Aorta (tissue), 5 donors: ENCODE results near the gene CCDC81. TPM values are rescaled to one million over a fixed set of nuclear protein-coding genes. Genes with fewer than 3 reads are reported as not detected.
A peak's percentile ranks its signal among the peaks of the same experiment; 100 is the strongest.
"Not testable (repeated sequence)": the region's sequence is repeated elsewhere in the genome, so short reads cannot be mapped to it uniquely, and the experiment has no call there.

Experiments used
- ATAC-seq: fragments of 200-7000 bp; cut with Tn5 transposase; one replicate; pipeline ENCODE4 v1.9.1; 2022; ENCODE audit warnings: moderate library complexity; ENCODE audit not compliant: low FRiP score
- DNase-seq, 2 donors: peaks; one replicate each; pipeline ENCODE4 v3.0.0-alpha.2; 2020
- H3K27ac ChIP-seq, 2 donors: one replicate each; pipeline ENCODE4 v1.5.1; 2013; ENCODE audit warnings: low read length in 2 of 2, mild to moderate bottlenecking in 2 of 2, moderate library complexity in 2 of 2, control low read depth in 1 of 2, inconsistent platforms in 1 of 2, low read depth in 1 of 2
- H3K27me3 ChIP-seq, 2 donors: one replicate each; pipeline ENCODE4 v1.6.1; 2013; ENCODE audit warnings: control low read depth in 1 of 2, low read length in 1 of 2, mild to moderate bottlenecking in 1 of 2, moderate library complexity in 1 of 2; ENCODE audit not compliant: insufficient read depth in 2 of 2, control insufficient read depth in 1 of 2
- H3K36me3 ChIP-seq, 2 donors: one replicate each; pipeline ENCODE4 v1.6.1; 2013; ENCODE audit warnings: control low read depth in 1 of 2, low read length in 1 of 2, mild to moderate bottlenecking in 1 of 2; ENCODE audit not compliant: insufficient read depth in 2 of 2, control insufficient read depth in 1 of 2
- H3K4me1 ChIP-seq, 2 donors: one replicate each; pipeline ENCODE4 v1.6.1; 2013; ENCODE audit warnings: low read length in 2 of 2, control low read depth in 1 of 2, mild to moderate bottlenecking in 1 of 2, moderate library complexity in 1 of 2; ENCODE audit not compliant: insufficient read depth in 2 of 2, control insufficient read depth in 1 of 2
- H3K4me3 ChIP-seq, 2 donors: one replicate each; pipeline ENCODE4 v1.5.1; 2013; ENCODE audit warnings: low read length in 2 of 2, control low read depth in 1 of 2, mild to moderate bottlenecking in 1 of 2
- H3K9me3 ChIP-seq: one replicate; pipeline ENCODE4 v1.6.1; 2013; ENCODE audit warnings: mild to moderate bottlenecking, low read length; ENCODE audit not compliant: control insufficient read depth
- WGBS, 2 donors: extraction: QIAGEN DNeasy Blood & Tissue Kit; methylation state at CpG; one replicate each; pipeline ENCODE4 v1.1.7; 2013; 5-methylcytosine and 5-hydroxymethylcytosine counted together
- intact Hi-C, 2 donors: fragments of 100-400 bp; cut with DNase I; formaldehyde crosslinking; loops; one replicate each; pipeline versions ENCODE4 v1.14.2 to v1.15.0; 2022
- polyA plus RNA-seq, 2 donors: library from polyadenylated mRNA; stranded (reverse); fragments of 200-250 nt; gene quantifications; one replicate each; pipeline ENCODE4 v1.2.3, GENCODE V29; 2013
- total RNA-seq, 2 donors: library from RNA; stranded (reverse); fragmentation: NEBNext Ultra II Directional; extraction: Animal tissue kit (Norgen Biotek cat#: 25700); gene quantifications; one replicate each; pipeline ENCODE4 v1.2.1, GENCODE V29; 2021
- donor health status: healthy with polysubstance abuse.
- donor health status: Bipolar disorder and iron deficiency.
- donor health status: DM: no; HTN: no; CAD: no.
- donor health status: DM: no; HTN: no; CAD: no.
- donor health status: DM: yes; HTN: yes; CAD: no.

The CCDC81 gene
- total and polyA plus RNA-seq, 4 donors = 0.63 to 7.0 (median 2.3) TPM

- peaks cover 0 to 3% of the 10 kb centered on the region in 2 donors for H3K4me1 ChIP-seq
- ATAC-seq (no peak), DNase-seq (no peak)
- H3K27me3 ChIP-seq = no peaks in the 10 kb centered on the region
- 90 to 96% methylated on average over 3 of the region's 3 CpGs for WGBS, 2 donors
- no peaks in the 10 kb centered on the region for H3K9me3 ChIP-seq
- H3K36me3 ChIP-seq = no peaks in the 10 kb centered on the region
- H3K4me3 ChIP-seq = no peak overlapping the region
- intact Hi-C loops = no loop called here
- no peak overlapping the region for H3K27ac ChIP-seq
These were observed 43.8 kb downstream of the CCDC81 start for GRCh38 chr11:86418513-86418912.

GRCh38 chr11:86418917-86419316, 44.2 kb downstream of the CCDC81 start:
- intact Hi-C loops = no loop called here
- DNase-seq = no peak

GRCh38 chr11:86421946-86422345, 47.3 kb downstream of the CCDC81 start:
- Histone ChIP-seq H3K36me3 (no peaks in the 10 kb centered on the region), H3K4me1 (peaks cover 0 to 3% of the 10 kb centered on the region in 2 donors), H3K27me3 (no peaks in the 10 kb centered on the region), H3K4me3 (no peak overlapping the region), H3K27ac (no peak overlapping the region), H3K9me3 (no peaks in the 10 kb centered on the region)
- ATAC-seq (no peak), DNase-seq (no peak)
- intact Hi-C loops = no loop called here
- 91% methylated on average over 4 of the region's 4 CpGs for WGBS, 2 donors

More at GRCh38 chr11:86418917-86419316, 44.2 kb downstream of the CCDC81 start:
- no peak for ATAC-seq
- H3K36me3 ChIP-seq = no peaks in the 10 kb centered on the region
- 36 to 39% methylated on average over 2 of the region's 2 CpGs for WGBS, 2 donors
- H3K27ac ChIP-seq = no peak overlapping the region
- no peak overlapping the region for H3K4me3 ChIP-seq
- H3K9me3 ChIP-seq = no peaks in the 10 kb centered on the region
- no peaks in the 10 kb centered on the region for H3K27me3 ChIP-seq
- H3K4me1 ChIP-seq = peaks cover 0 to 3% of the 10 kb centered on the region in 2 donors

- H3K36me3 ChIP-seq = no peaks in the 10 kb centered on the region
- no peak overlapping the region for H3K4me3 ChIP-seq
- H3K9me3 ChIP-seq = no peaks in the 10 kb centered on the region
- no peak overlapping the region for H3K27ac ChIP-seq
- no peaks in the 10 kb centered on the region for H3K27me3 ChIP-seq
- intact Hi-C loops = no loop called here
- ATAC-seq (no peak), DNase-seq (no peak)
- H3K4me1 ChIP-seq = peaks cover 0 to 3% of the 10 kb centered on the region in 2 donors
- WGBS, 2 donors = 86 to 89% methylated on average over 12 of the region's 12 CpGs
These were observed 47.7 kb downstream of the CCDC81 start for GRCh38 chr11:86422371-86422770.

- 24 to 25% methylated on average over 4 of the region's 4 CpGs for WGBS, 2 donors
- H3K4me1 ChIP-seq, H3K9me3 ChIP-seq, H3K27me3 ChIP-seq, DNase-seq, H3K27ac ChIP-seq, H3K36me3 ChIP-seq, ATAC-seq, intact Hi-C loops, H3K4me3 ChIP-seq: not testable (repeated sequence)
These were observed 48.8 kb downstream of the CCDC81 start for GRCh38 chr11:86423488-86423887.

- H3K4me3 ChIP-seq = no peak overlapping the region
- H3K27me3 ChIP-seq = no peaks in the 10 kb centered on the region
- ATAC-seq = no peak
- DNase-seq = no peak
- peaks cover 0 to 3% of the 10 kb centered on the region in 2 donors for H3K4me1 ChIP-seq
- no peaks in the 10 kb centered on the region for H3K36me3 ChIP-seq
- H3K9me3 ChIP-seq = no peaks in the 10 kb centered on the region
- H3K27ac ChIP-seq = no peak overlapping the region
- intact Hi-C loops = no loop called here
These were observed 52.8 kb downstream of the CCDC81 start for GRCh38 chr11:86427441-86427840.

GRCh38 chr11:86431258-86431657, 56.6 kb downstream of the CCDC81 start:
- Histone ChIP-seq H3K4me1 (no peaks in the 10 kb centered on the region), H3K4me3 (no peak overlapping the region), H3K9me3 (no peaks in the 10 kb centered on the region), H3K36me3 (no peaks in the 10 kb centered on the region), H3K27ac (no peak overlapping the region), H3K27me3 (no peaks in the 10 kb centered on the region)
- ATAC-seq (no peak), DNase-seq (peak in 1 of 2 donors; percentile 57)
- intact Hi-C loops = no loop called here
- 72 to 88% methylated on average over 37 of the region's 37 CpGs for WGBS, 2 donors

- intact Hi-C loops, ATAC-seq: not testable (repeated sequence)
These were observed 58.8 kb downstream of the CCDC81 start for GRCh38 chr11:86433361-86434095.

GRCh38 chr11:86435711-86436110, 61.0 kb downstream of the CCDC81 start:
- no peak overlapping the region for H3K27ac ChIP-seq
- H3K9me3 ChIP-seq = no peaks in the 10 kb centered on the region
- no peak overlapping the region for H3K4me3 ChIP-seq
- H3K27me3 ChIP-seq = no peaks in the 10 kb centered on the region
- 95 to 97% methylated on average over 2 of the region's 2 CpGs for WGBS, 2 donors
- H3K36me3 ChIP-seq = no peaks in the 10 kb centered on the region
- ATAC-seq (no peak), DNase-seq (no peak)
- H3K4me1 ChIP-seq = no peaks in the 10 kb centered on the region
- intact Hi-C loops = no loop called here

More at GRCh38 chr11:86433361-86434095, 58.8 kb downstream of the CCDC81 start:
- H3K9me3 ChIP-seq, H3K27ac ChIP-seq, H3K4me1 ChIP-seq, H3K27me3 ChIP-seq, H3K4me3 ChIP-seq, H3K36me3 ChIP-seq, DNase-seq: not testable (repeated sequence)
- WGBS, 2 donors = 89 to 90% methylated on average over 37 to 38 of the region's 38 CpGs
